Aortic smooth muscle cell (primary cell): ENCODE results near the gene MYO19. TPM values are rescaled to one million over a fixed set of nuclear protein-coding genes. Genes with fewer than 3 reads are reported as not detected.

Experiments
- total RNA-seq: library from RNA; depleted of rRNA; stranded (reverse); fragments of >200 nt; gene quantifications from 2 replicates; pipeline ENCODE4 v1.2.3, GENCODE V29; 2014

Gene MYO19, protein sequence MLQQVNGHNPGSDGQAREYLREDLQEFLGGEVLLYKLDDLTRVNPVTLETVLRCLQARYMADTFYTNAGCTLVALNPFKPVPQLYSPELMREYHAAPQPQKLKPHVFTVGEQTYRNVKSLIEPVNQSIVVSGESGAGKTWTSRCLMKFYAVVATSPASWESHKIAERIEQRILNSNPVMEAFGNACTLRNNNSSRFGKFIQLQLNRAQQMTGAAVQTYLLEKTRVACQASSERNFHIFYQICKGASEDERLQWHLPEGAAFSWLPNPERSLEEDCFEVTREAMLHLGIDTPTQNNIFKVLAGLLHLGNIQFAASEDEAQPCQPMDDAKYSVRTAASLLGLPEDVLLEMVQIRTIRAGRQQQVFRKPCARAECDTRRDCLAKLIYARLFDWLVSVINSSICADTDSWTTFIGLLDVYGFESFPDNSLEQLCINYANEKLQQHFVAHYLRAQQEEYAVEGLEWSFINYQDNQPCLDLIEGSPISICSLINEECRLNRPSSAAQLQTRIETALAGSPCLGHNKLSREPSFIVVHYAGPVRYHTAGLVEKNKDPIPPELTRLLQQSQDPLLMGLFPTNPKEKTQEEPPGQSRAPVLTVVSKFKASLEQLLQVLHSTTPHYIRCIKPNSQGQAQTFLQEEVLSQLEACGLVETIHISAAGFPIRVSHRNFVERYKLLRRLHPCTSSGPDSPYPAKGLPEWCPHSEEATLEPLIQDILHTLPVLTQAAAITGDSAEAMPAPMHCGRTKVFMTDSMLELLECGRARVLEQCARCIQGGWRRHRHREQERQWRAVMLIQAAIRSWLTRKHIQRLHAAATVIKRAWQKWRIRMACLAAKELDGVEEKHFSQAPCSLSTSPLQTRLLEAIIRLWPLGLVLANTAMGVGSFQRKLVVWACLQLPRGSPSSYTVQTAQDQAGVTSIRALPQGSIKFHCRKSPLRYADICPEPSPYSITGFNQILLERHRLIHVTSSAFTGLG
- 43.5 and 49.3 TPM in 2 replicates for total RNA-seq

DNA sequence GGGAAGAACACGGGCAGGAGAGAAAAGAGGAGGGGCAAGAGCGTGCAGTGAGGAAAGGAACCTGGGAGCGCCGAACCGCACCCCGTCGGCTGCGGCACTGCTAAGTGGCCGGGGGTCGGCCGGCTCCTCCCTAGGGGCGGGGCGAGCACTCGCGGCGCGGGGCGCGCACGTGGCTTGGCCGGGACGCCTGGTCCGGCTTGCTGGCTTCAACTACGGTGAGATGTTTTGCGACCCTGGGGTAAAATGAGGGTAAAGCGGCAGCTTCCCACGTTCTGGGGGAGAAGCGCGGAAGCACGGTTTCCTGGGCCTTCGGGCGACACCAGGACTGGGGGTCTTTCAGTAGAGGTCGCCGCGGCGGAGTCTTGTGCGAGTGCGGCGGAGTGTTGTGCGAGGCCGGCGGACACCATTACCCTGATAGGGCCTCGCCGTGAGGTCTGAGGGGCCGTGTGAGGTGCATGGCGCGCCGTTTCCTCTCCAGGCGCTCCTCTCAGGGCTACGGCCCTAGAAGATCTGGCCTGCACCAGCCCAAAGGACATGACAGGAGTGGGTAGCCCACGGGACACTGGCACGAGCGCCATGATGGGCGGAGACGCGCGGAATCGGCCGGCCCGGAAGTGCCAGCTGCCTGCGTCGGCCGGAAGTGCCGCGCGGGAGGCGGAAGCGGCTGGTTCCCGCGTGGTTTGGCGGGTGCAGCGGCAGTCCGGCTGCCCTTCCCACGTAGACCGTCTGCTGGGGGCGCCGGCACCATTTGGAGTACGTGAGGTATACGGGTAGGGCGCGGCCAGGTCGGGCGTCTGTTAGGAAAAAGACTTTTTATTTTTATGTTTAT, at the start of gene MYO19, which contains the start of gene PIGW:
Gene MYO19, minus strand, starts transcription at position 29 of the 829 bp plus-strand sequence. CDS start 2,330 bp downstream, outside the sequence.
Gene PIGW, plus strand, starts transcription at position 148 of the 829 bp plus-strand sequence. CDS start 2,115 bp downstream, outside the sequence.

DNA sequence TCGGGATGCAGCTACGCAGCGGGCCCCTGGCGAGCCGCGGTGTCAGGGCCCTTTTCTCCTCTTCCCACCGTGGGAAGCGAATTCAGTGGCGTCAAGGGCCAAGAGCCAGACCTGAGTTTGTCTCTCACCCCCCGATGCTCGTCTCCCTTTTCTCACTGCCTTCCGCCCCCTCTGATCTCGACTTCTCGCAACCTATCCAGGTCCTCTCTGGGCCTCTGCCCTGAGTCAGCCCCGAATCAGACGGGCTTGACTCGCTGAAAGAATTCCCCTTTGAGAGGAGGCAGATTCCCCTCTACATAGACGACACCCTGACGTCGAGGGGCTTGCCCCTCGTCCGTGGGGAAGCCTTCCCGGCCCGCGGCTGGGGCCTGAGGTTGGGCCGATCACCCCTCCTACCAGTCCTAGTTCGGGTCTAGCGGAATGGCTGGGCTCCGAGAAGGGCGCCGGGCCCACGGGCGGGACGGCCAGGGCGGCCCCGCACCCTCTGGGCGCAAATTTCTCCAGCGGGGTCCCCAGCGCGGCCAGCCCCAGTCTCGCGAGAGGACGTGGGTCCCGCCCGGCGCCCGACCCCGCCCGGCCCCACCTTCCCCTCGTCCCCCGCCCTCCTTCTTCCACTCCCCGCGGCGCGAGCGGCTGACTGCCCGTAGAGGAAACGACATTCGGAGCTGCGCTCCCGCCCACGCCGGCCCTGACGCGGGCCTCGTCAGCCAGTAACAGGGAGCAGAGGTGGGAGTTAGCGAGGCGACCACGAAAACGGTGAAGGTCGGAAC, 9.8 kb upstream of the MYO19 start, which contains the start of gene GGNBP2:
Gene GGNBP2, plus strand, starts transcription at position 613 of the 770 bp plus-strand sequence. CDS start 806 bp downstream, outside the sequence.

DNA sequence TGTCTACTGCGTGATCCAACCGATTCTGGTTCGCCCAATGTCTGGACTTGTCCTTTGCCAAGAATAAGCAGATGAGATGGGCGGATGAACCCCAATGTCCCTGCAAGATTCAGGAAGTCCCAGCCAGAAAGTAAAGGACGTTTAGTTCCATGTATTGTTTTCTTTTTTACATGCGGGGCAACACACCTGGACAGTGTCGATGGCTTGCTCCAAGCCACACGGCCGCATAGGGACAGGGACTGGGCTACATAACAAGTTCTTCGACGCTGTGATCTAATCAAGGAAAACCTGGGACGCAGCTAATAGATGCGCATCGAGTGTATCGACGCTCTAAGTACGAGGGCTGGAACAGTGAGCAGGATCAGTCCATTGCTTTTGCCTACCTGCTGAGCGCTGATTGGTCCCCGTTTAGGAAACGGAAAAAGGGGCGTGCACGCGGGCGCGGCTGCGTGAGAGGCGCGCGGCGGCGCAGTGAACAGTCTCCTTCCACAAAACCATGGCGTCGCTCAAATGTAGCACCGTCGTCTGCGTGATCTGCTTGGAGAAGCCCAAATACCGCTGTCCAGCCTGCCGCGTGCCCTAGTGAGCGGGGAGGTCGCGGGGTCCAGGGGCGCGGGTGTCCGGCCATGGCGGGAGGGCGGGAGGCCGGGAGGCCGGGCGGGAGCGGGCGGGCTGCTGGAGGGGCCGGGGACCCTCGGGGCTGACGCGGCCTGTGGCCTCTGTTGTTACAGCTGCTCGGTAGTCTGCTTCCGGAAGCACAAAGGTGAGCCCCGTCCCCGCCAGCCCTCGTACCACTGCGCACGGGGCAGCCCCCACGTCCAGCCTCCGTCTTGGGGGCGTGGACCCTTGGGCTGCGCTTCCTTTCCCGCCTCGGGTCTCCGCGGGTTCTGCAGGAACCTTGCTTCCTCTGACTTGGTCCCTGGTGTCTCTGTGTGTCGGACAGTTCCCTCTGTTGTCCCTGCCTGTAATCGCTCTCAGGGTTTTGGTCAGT, 48.2 kb downstream of the MYO19 start, which contains the start of gene ZNHIT3:
Gene ZNHIT3, plus strand, starts transcription at position 478 of the 991 bp plus-strand sequence. Its CDS starts 19 bp downstream, at position 497.

Other genes starting within 250 kb of the MYO19 start
- gene TBC1D3G, start 211.0 kb downstream of the MYO19 start, total RNA-seq, result not detected in 2 replicates
- gene TBC1D3H, start 146.4 kb downstream of the MYO19 start, total RNA-seq, result not detected in 2 replicates
- gene ZNHIT3, start 48.2 kb downstream of the MYO19 start, total RNA-seq, result 20.3 and 26.6 TPM in 2 replicates
- 5.7 and 7.1 TPM in 2 replicates for gene PIGW, start 119 bp upstream of the MYO19 start, total RNA-seq
- 67.3 and 70.0 TPM in 2 replicates for gene GGNBP2, start 10.1 kb upstream of the MYO19 start, total RNA-seq
- gene DHRS11, start 57.0 kb upstream of the MYO19 start, total RNA-seq, result 3.7 and 5.3 TPM in 2 replicates
- 2.2 and 3.4 TPM in 2 replicates for gene MRM1, start 66.7 kb upstream of the MYO19 start, total RNA-seq